Spleen (tissue), 11 donors: ENCODE measurements around the gene TECPR1. TPM values are rescaled to one million over a fixed set of nuclear protein-coding genes. Genes with fewer than 3 reads are reported as not detected.

ENCODE experiments used
- DNase-seq: peaks from one replicate; pipeline ENCODE4 v3.0.0-alpha.2; 2020
- H3K27ac ChIP-seq, 8 donors: fragments of 200-600 bp; sonication (generic) in 7 of 8; 1 replicate in 4 of 8; 2 replicates in 4 of 8; pipeline versions ENCODE4 v1.5.0 to v1.8.0; 2016 to 2021; ENCODE audit warnings: inconsistent platforms in 4 of 8, mild to moderate bottlenecking in 4 of 8, moderate library complexity in 1 of 8
- H3K27me3 ChIP-seq, 7 donors: fragments of 200-600 bp; sonication (generic) in 6 of 7; replicated peaks in 1 of 7; 1 replicate in 4 of 7; 2 replicates in 3 of 7; pipeline versions ENCODE4 v1.5.0 to v1.8.0; 2016 to 2021; ENCODE audit warnings: inconsistent platforms in 3 of 7, mild to moderate bottlenecking in 1 of 7
- H3K36me3 ChIP-seq, 6 donors: fragments of 200-600 bp; sonication (generic) in 5 of 6; 1 replicate in 4 of 6; 2 replicates in 2 of 6; pipeline versions ENCODE4 v1.5.0 to v1.8.0; 2016 to 2021; ENCODE audit warnings: inconsistent platforms in 2 of 6
- H3K4me1 ChIP-seq, 6 donors: fragments of 200-600 bp; sonication (generic) in 5 of 6; 1 replicate in 3 of 6; 2 replicates in 3 of 6; pipeline versions ENCODE4 v1.5.0 to v1.8.0; 2016 to 2021; ENCODE audit warnings: inconsistent platforms in 3 of 6
- H3K4me3 ChIP-seq, 8 donors: fragments of 200-600 bp; sonication (generic) in 7 of 8; 1 replicate in 4 of 8; 2 replicates in 4 of 8; pipeline versions ENCODE4 v1.5.0 to v1.8.0; 2016 to 2021; ENCODE audit warnings: inconsistent platforms in 4 of 8, mild to moderate bottlenecking in 4 of 8, moderate library complexity in 2 of 8
- H3K9me3 ChIP-seq, 8 donors: fragments of 200-600 bp; sonication (generic) in 7 of 8; 1 replicate in 4 of 8; 2 replicates in 4 of 8; pipeline versions ENCODE4 v1.5.0 to v1.8.0; 2016 to 2021; ENCODE audit warnings: inconsistent platforms in 4 of 8
- POLR2A ChIP-seq, 3 donors: fragments of 450-650 bp; IDR thresholded peaks; one replicate each; pipeline ENCODE4 v1.5.1; 2017; ENCODE audit warnings: antibody characterized with exemption in 3 of 3, mild to moderate bottlenecking in 1 of 3
- POLR2AphosphoS5 ChIP-seq, 3 donors: sonication (generic); formaldehyde crosslinking; IDR thresholded peaks; one replicate each; pipeline ENCODE4 v1.5.1; 2017; ENCODE audit warnings: antibody characterized with exemption in 3 of 3
- WGBS, 5 donors: extraction: QIAGEN DNeasy Blood & Tissue Kit in 3 of 5; methylation state at CpG; one replicate each; pipeline versions ENCODE4 v1.1.5 to v1.1.7; 2013 to 2018; 5-methylcytosine and 5-hydroxymethylcytosine counted together
- intact Hi-C: fragments of 100-400 bp; cut with DNase I; formaldehyde crosslinking; loops from one replicate; pipeline ENCODE4 v1.15.0; 2023; ENCODE audit warnings: low total_unique reads
- polyA plus RNA-seq, 3 donors: library from polyadenylated mRNA; stranded (reverse); fragments of 200-250 nt; gene quantifications; one replicate each; pipeline ENCODE4 v1.2.1, GENCODE V29; 2013
- total RNA-seq, 7 donors: library from RNA; depleted of rRNA in 3 of 7; stranded (reverse); fragments of >200 nt in 3 of 7; fragmentation: NEBNext Ultra II Directional in 4 of 7; extraction: Animal tissue kit (Norgen Biotek cat#: 25700) in 4 of 7; gene quantifications; one replicate each; pipeline versions ENCODE4 v1.1.0 to v1.2.1, GENCODE V29; 2016 to 2021
- TF ChIP-seq, protein P1 (sequence below), 11 experiments: fragments of 200-600 bp in 7 of 11; fragments of 450-650 bp in 4 of 11; sonication (generic) in 4 of 11; IDR thresholded peaks in 8 of 11; conservative IDR thresholded peaks in 3 of 11; 1 replicate in 7 of 11; 2 replicates in 4 of 11; pipeline versions ENCODE4 v1.4.0 to v1.8.0; 2016 to 2021; ENCODE audit warnings: antibody characterized with exemption in 11 of 11, inconsistent platforms in 4 of 11, mild to moderate bottlenecking in 1 of 11
- donor health status: healthy with polysubstance abuse.
- donor health status: DM: no; HTN: no; CAD: no; lungs with moderate emphysema.
- donor health status: DM: no; HTN: no; CAD: no.
- donor health status: Bipolar disorder and iron deficiency.
- donor health status: healthy.
- donor health status: DM: no; HTN: no; CAD: no.
- donor health status: DM: yes; HTN: yes; CAD: no.

The TECPR1 gene
- total and polyA plus RNA-seq, 10 donors = 8.4 to 86.4 (median 40.1) TPM

DNA sequence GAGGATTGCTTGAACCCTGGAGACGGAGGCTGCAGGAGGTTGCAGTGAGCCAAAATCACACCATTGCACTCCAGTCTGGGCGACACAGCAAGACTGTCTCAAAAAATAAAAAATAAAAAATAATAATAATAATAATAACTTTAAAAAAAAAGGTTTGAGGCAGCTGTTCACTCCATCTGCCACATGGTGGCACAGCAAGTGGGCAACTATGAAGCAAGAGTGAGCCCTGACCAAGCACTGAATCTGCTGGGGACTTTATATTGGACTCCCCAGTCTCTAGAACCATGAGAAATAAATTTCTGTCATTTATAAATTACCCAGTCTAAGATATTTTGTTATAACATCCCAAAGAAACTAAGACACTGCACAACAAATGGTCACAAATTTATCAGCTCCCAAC is 14.8 kb upstream of the TECPR1 start:
- DNase-seq = no peak
- WGBS, 5 donors = 57 to 97% (median 59%) methylated on average over 2 of the region's 2 CpGs
- Histone ChIP-seq H3K27ac (no peak overlapping the region), H3K27me3 (no peaks in the 10 kb centered on the region), H3K9me3 (no peaks in the 10 kb centered on the region), H3K4me3 (no peak overlapping the region), H3K4me1 (no peaks in the 10 kb centered on the region), H3K36me3 (peaks cover 0 to 36% (median 3%) of the 10 kb centered on the region in 6 donors)
- TF ChIP-seq, protein P1, sequence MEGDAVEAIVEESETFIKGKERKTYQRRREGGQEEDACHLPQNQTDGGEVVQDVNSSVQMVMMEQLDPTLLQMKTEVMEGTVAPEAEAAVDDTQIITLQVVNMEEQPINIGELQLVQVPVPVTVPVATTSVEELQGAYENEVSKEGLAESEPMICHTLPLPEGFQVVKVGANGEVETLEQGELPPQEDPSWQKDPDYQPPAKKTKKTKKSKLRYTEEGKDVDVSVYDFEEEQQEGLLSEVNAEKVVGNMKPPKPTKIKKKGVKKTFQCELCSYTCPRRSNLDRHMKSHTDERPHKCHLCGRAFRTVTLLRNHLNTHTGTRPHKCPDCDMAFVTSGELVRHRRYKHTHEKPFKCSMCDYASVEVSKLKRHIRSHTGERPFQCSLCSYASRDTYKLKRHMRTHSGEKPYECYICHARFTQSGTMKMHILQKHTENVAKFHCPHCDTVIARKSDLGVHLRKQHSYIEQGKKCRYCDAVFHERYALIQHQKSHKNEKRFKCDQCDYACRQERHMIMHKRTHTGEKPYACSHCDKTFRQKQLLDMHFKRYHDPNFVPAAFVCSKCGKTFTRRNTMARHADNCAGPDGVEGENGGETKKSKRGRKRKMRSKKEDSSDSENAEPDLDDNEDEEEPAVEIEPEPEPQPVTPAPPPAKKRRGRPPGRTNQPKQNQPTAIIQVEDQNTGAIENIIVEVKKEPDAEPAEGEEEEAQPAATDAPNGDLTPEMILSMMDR (IDR thresholded peaks at IDR 0.05 in 8 of 11, conservative IDR thresholded peaks at IDR 0.05 in 3 of 11) = peak in 7 of 11 experiments; percentile 10 to 36 (median 32)
- TF ChIP-seq POLR2A (IDR thresholded peaks at IDR 0.05) (no peak), POLR2AphosphoS5 (IDR thresholded peaks at IDR 0.05) (no peak)
- intact Hi-C loops = no loop called here

DNA sequence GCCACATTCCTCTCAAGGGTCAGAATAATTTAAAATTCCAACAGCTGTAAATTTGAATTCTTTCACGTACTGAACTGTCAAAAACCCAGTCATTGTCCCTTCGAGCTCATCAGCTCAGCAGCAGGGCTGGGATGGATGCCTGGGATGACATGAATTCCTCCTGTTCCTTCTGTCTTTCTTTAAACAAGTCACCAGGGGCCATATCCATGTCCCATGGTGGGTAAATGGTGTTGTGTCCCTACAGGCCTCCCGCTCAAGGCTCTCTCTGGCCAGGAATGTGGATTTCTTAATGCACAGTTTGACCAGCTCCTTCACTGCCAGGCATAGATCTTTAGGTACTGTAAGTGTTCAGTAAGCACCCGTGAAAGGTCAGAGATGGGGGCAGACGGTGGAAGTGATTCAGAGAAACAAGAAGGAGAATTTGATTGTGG is 13.8 kb upstream of the TECPR1 start:
- Histone ChIP-seq H3K4me1 (no peaks in the 10 kb centered on the region), H3K9me3 (peaks cover 0 to 7% (median 0%) of the 10 kb centered on the region in 8 donors), H3K36me3 (peaks cover 0 to 46% (median 11%) of the 10 kb centered on the region in 6 donors), H3K27ac (no peak overlapping the region), H3K4me3 (no peak overlapping the region), H3K27me3 (no peaks in the 10 kb centered on the region)
- 82 to 95% (median 91%) methylated on average over 5 of the region's 5 CpGs for WGBS, 5 donors
- intact Hi-C loops = no loop called here
- TF ChIP-seq, protein P1 (IDR thresholded peaks at IDR 0.05 in 8 of 11, conservative IDR thresholded peaks at IDR 0.05 in 3 of 11) = no peak
- no peak for TF ChIP-seq POLR2AphosphoS5 (IDR thresholded peaks at IDR 0.05)
- TF ChIP-seq POLR2A (IDR thresholded peaks at IDR 0.05) = no peak
- DNase-seq = no peak

DNA sequence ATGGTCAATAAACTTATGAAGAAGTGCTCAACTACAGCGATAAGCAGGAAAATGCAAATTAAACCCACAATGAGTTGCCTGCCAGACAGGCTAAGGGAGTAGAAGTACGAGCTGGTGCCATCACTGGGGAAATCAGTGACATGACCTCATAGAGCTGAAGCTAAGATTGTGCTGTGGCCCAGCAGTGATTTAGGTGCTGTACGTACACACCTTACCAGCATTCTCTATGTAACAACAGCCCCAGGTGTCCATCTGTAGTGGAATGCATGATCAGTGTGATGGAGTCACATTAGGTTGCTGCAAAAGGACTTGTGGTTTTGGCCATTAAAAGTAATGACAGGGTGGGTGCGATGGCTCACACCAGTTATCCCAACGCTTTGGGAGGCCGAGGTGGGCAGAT is 5.7 kb upstream of the TECPR1 start:
- Histone ChIP-seq H3K4me3 (no peak overlapping the region), H3K36me3 (peaks cover 0 to 72% (median 25%) of the 10 kb centered on the region in 6 donors), H3K4me1 (peaks cover under 1 to 36% (median 16%) of the 10 kb centered on the region in 6 donors), H3K27me3 (no peaks in the 10 kb centered on the region), H3K9me3 (peaks cover 0 to 7% (median 0%) of the 10 kb centered on the region in 8 donors), H3K27ac (no peak overlapping the region)
- no peak for DNase-seq
- WGBS, 5 donors = 79 to 94% (median 84%) methylated on average over 6 of the region's 6 CpGs
- intact Hi-C loops = loop anchor here (10.0 kb wide), 1 partner anchor 63 kb away; no protein-coding TSS in a partner anchor
- TF ChIP-seq POLR2AphosphoS5 (IDR thresholded peaks at IDR 0.05) (no peak), POLR2A (IDR thresholded peaks at IDR 0.05) (no peak)
- TF ChIP-seq, protein P1 (IDR thresholded peaks at IDR 0.05 in 8 of 11, conservative IDR thresholded peaks at IDR 0.05 in 3 of 11) = no peak

DNA sequence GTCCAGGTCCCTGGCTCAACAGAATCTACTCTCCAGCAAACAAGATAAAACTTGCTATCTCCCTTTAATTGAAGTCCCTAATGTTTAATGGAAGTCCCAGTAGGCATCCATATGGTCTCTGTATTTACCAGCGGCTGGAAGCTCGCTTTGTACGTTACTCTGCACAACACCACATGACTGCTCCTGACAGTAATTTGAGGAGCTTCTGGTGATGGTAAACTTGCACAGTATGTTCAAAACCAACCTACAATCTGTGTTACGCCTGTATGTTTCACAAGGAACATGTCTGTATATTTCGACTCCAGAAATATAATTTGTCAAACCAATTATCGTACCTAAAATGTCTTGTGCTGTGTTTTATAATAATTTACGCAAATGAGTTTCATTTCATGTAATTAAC is 4.4 kb upstream of the TECPR1 start:
- TF ChIP-seq POLR2A (IDR thresholded peaks at IDR 0.05) (no peak), POLR2AphosphoS5 (IDR thresholded peaks at IDR 0.05) (no peak)
- TF ChIP-seq, protein P1 (IDR thresholded peaks at IDR 0.05 in 8 of 11, conservative IDR thresholded peaks at IDR 0.05 in 3 of 11) = no peak
- no peak overlapping the region for H3K4me3 ChIP-seq
- intact Hi-C loops = loop anchor here (10.0 kb wide), 1 partner anchor 62 kb away; no protein-coding TSS in a partner anchor
- peaks cover 6 to 45% (median 22%) of the 10 kb centered on the region in 6 donors for H3K4me1 ChIP-seq
- no peaks in the 10 kb centered on the region for H3K27me3 ChIP-seq
- H3K9me3 ChIP-seq = peaks cover 0 to 5% (median 0%) of the 10 kb centered on the region in 8 donors
- WGBS, 5 donors = 95 to 98% (median 97%) methylated on average over 7 of the region's 7 CpGs
- no peak overlapping the region for H3K27ac ChIP-seq
- no peak for DNase-seq
- peaks cover 0 to 61% (median 20%) of the 10 kb centered on the region in 6 donors for H3K36me3 ChIP-seq
